ENCODE measurements around the gene CASK.

- TF ChIP-seq CTCF (IDR thresholded peaks at IDR 0.05) (no peak), SIN3A (IDR thresholded peaks at IDR 0.05; ENCODE audit: borderline replicate concordance, insufficient read depth, low read depth, low read length) (no peak), REST (IDR thresholded peaks at IDR 0.05; ENCODE audit: insufficient read depth in 1 of 2, low read depth in 2 of 2, low read length in 1 of 2) (no peak), TCF7L2 (IDR thresholded peaks at IDR 0.05; ENCODE audit: low read depth, low read length) (no peak), POLR2AphosphoS5 (IDR thresholded peaks at IDR 0.05; ENCODE audit: low read depth, low read length) (no peak)
These were observed 227.9 kb downstream of the CASK start for GRCh38 chrX:41695426-41695825.

Measured in Panc1 (cell line).